T-helper 2 cell treated with Interferon-gamma antibody and Interleukin-4, amounts not matched to agents 100 ng/mL and 5 ng/mL, for 36 hours (primary cell): ENCODE measurements around the gene KCTD8. TPM values are rescaled to one million over a fixed set of nuclear protein-coding genes. Genes with fewer than 3 reads are reported as not detected.
"Not testable (repeated sequence)": the region's sequence is repeated elsewhere in the genome, so short reads cannot be mapped to it uniquely, and the experiment has no call there.

Source experiments
- intact Hi-C: fragments of 100-400 bp; cut with micrococcal nuclease; formaldehyde crosslinking; loops from one replicate; pipeline ENCODE4 v1.15.1; 2023
- total RNA-seq: library from RNA; stranded (reverse); gene quantifications from 2 replicates; pipeline ENCODE4 v1.2.3, GENCODE V29; 2022

KCTD8 gene
- total RNA-seq, 1 donor from 2014 or later = not detected

DNA sequence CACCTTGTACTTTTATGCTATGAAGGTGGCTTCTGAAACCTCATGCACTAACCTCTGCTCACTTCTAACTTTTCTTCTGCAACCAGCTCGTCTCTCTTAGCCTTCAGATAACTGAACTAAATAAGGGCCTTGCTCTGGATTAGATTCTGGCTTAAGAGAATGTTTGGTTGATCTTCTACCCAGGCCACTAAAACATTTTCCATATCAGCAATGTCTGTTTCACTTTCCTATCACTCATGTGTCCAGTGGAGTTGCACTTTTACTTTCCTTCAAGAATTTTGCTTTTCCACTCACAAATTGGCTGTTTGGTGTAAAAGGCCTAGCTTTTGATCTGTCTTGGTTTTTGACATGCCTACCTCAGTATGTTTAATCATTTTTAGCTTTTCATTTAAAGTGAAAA lies 105.8 kb downstream of the KCTD8 start:
- intact Hi-C loops = no loop called here

DNA sequence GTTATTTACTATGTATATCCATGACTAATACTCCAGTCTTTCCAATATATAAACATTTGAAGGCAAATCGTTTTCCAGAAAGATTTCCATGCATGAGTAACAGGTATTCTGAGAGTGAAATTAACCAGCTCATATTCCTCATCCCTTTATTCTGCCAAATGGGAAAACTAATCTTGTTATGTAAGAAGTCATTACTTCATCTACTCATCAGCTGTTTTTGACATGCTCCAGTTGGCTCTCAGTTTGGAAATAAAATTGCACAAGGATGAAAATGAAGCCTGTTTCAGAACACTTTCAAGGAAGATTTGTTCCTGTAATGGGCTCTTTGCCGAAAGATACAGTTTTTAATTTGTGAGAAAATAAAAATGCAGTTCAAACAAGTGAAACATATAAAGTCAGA lies 121.9 kb downstream of the KCTD8 start:
- intact Hi-C loops = no loop called here

DNA sequence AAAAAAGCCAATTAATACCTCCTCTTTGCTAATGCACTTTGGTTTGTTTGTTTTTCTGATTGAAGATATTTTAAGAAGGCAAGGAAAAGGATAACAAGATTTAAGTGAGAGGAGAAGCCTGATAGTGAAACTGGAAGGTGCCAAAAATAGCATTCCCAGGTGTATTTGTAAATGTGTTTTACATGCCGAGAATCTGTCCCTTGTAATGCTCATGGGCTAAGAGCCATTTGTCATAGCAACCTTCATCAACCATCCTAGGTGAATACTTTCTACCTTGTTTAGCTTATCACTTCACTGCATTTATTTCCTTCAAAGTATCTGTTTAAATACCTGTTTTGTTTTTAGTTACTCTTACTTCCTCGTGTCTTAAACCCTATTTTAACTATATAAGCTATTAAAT lies 127.8 kb downstream of the KCTD8 start:
- intact Hi-C loops = no loop called here

DNA sequence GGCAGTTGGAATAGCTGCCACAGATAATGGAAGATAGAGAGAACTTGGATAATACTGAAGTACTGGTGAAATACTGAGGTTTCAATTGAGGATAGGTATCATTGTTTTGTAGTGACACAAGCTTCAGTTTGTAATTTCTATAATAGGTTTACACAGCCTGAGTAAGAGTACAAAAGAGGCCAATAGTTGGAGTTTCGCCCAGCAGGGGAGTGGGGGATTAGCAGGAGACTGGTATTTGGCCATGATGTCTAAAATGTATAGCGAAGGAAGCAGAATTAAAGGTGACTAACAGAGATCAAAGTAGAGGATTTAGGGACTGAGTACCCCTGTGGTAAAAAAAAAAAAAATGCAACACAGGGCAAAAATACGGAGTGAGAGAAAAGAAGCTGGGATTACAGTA lies 129.5 kb downstream of the KCTD8 start:
- intact Hi-C loops = no loop called here

DNA sequence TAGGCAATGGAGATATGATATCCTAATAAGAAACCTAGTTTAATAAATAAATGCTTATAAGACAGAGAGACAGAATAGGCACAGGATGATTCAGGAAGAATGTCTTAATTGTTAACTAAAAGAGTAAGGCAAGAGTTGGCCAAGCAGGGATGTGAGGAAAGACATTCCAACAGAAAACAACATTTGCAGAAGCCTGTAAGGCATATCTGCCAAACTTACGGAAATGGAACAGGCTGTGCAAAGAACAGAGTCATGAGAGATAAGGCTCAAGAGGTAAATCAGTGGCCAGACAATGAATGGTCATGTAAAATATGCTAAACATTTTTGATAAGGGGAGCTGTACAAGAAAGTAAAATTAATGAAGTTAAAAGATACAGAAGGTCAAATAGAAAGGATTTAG lies 134.9 kb downstream of the KCTD8 start:
- intact Hi-C loops = no loop called here

DNA sequence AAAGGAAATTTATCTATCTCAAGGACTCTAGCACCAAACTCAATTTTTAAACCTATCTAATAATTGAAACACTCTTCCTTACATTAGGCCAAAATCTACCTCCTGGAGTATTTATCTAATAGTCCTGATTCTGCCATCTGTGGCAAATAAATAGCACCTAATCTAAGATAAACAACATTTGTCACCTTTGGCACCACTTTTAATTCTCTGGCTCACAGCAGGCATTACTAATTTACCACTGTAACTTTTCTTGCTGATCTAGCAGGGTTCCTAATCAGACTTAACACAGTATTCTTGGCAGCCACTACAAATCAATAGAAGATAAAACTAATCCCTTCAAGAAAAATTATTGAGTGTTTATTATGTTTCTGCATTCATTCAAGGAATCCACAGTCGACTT lies 161.1 kb downstream of the KCTD8 start:
- intact Hi-C loops = no loop called here

DNA sequence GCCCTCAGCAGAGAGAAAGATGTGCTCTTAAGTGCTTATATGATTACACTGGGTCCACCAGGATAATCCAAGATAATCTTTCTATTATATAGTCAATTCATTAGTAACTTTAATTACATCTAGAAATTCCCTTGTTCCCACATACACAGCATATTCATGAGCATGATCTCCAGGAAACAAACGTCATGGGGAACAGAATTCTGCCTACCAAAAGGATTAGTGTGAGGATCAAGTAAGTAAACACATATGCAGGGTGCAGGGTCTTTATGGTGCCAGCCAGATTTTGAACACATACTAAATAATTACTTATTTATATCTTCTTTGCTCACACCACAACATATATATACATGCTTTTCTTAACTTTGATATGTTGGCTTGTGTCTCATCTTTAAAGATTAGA lies 169.1 kb downstream of the KCTD8 start:
- intact Hi-C loops = no loop called here

DNA sequence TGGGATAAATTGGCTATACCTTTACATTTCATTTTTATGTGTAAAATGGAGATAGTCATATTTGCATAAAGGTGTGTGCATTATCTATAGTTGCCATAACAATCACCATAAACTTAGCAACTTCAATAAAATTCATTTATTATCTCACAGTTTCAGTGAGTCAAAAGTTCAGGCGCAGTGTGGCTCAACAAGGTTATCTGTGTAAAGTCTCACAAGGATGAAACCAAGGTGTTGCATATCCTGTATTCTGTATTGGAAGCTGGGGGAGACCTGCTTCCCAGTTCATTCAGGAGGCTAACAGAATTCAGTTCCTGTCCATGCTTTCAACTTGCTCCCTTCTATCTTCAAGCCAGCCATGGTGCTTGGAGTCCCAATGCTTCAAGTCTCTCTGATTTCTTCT lies 169.5 kb downstream of the KCTD8 start:
- intact Hi-C loops = no loop called here

DNA sequence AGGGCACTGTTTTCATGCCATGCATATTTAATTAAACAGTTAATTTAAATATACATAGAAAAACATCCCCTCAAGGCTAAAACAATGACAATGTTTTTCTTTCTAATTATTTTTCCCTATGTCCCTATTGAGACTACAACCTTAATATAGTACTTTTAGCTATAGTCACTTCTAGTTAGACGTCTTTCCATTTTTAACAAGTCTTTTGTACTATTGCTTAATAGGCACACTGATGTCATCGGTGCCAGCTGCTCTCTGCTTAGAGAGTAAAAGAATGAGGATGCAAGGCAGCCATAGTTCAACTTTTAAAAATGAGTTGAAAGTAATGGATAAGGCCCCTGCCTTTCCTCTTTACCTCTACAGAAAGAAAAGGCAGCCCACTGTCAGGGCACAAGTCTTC lies 191.1 kb downstream of the KCTD8 start:
- intact Hi-C loops = no loop called here

DNA sequence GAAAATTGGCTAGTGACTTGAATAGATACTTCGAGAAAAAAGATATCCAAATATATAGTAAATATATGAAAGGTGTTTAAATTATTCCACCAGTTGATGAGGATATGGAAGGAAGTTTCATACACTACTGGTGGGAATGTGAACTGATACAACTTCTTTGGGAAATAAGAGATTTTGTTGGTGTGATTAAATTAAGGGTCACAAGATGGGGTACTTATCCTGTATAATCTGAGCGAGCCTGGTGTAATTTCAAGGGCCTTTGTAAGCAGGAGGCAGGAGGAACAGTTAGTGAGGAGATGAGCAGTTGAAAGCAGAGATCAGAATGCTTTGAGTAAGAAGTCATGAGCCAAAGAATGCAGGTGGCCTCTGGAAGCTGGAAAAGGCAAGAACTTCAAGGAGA lies 192.2 kb downstream of the KCTD8 start:
- intact Hi-C loops = no loop called here

DNA sequence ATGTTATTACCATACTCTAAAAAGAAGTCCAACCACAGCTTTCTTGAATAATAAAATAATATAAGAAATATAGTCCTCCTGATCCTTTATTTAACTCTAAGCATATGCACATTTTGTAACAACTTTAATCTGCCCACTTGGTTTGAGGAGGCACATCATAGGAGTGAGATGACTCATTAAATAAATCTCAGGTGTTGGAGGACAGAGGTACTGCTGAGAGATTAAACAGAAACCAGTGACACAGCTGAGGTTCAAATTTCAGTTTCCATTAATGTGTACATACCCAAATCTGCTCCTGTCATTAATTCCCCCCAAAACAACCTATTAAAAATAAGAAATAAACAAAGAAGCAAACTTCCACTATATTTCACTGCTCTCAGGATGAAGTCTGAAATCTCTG lies 211.0 kb downstream of the KCTD8 start:
- intact Hi-C loops = no loop called here

DNA sequence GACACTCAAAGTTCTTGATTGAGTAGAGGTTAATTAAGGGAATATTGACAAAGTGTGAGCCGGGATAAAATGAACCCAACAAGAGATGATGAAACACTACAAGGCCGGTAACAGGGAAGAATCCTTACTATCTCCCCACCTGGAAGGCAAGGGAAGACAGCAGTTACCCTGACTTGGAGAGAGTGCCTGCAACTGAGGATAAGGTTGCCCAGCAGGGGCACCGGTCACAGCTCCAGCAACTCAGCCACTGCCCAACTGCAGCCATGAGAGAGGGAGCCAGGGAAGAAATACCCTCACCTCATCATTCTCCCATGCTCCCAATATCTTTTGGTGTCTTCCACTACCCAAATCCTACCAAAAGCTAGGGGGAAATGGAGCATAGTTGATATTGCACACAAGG lies 212.7 kb downstream of the KCTD8 start:
- intact Hi-C loops = no loop called here

DNA sequence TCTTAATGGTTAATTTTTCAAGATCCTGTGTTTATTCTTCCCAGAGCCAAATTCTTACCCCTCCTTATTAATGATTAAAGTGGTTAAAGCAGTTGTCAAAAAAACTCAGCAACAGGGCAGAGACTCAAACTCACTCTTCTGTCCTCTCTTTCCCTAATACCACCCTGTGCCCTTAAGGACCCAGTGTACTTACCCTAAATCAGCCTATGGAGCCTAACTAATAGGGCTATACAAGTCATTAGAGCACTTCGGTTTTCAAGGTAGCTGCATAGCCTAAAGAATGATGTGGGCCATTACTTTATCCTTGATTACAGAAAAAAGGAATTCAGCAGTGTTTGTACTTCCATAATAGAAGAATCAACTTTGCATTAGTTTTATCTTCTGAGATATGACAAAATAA lies 216.3 kb downstream of the KCTD8 start:
- intact Hi-C loops = no loop called here

DNA sequence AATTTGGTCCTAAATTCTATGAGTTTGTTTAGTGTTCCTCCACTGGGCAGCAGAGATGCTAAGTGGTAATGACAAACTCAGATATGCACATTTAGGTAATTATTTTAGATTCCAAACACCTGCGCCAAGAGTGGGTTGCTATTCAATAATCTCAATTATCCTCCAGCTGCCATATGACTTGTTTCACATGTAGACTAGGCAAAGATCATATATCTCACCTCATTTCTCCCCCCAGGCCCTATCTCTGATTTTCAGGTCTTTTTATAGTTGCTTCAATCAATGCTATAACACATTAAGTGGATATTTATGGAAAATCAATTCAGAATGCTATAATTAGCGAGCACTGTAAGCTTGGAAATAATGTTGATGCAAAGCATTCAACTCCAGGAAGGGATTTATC lies 217.6 kb downstream of the KCTD8 start:
- intact Hi-C loops = no loop called here

DNA sequence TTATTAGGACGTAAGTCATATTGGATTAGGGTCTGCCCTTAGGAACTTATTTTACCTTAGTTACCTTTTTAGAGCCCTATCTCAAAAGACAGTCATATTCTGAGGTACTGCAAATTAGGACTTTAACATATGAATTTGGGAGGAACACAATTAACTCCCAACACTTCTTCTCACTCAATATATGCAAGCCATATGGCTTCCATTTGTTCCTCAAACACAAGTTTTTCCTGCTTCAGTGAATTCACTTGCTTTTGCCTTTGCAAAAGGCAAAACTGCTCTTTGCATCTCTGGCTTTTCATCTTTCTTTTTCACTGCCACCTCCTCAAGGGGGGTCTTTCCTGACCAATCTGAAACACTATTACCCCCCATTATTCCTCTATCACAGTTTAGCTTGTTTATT lies 220.3 kb downstream of the KCTD8 start:
- intact Hi-C loops = no loop called here

DNA sequence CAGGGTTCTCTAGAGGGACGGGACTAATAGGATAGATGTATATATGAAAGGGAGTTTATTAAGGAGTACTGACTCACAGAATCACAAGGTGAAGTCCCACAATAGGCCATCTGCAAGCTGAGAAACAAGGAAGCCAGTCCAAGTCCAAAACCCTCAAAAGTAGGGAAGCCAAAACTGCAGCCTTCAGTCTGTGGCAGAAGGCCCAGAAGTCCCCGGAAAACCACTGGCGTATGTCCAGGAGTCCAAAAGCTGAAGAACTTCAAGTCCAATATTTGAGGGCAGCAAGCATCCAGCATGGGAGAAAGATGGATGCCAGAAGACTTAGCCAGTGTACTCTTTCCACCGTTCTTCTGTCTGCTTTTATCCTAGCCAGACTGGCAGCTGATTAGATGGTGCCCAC lies 227.2 kb downstream of the KCTD8 start:
- intact Hi-C loops = no loop called here

DNA sequence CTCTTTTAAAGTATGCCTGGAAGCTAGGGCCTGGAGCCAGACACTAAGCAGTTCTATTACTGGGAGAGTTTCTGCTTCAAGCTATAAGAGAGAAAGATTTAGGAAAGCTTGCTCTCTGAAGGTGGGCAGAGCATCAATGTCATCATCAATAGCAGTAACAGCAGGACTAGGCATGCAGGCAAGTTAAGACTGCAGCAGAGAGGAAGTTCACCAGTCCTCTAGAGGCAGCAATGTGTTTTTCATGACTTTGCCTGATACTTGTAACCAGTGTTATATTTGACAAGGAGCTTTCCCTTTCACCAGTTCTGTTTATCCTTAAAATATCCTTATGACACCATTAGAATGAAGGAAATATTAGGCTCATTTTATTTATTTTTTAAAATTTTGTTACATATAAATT lies 237.9 kb downstream of the KCTD8 start:
- intact Hi-C loops = no loop called here

DNA sequence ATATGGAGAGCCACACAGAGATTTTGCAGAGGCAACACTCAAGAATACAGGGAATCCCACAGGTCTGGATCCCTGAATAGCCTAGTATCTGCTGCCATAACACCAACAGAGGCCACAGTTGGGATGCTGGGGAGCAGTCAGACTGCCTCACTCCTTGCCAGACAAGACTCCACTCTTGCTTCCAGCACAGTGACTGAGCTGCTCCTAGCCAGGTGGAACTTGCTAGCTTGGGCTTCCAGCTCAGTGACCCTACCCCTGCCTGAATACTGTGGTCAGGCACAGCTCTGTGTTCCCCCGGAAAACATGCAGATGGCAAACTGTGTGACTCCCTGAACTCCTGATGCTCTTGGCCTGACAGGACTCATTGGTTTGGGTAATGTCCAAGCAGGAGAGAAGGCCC lies 251.8 kb downstream of the KCTD8 start:
- intact Hi-C loops = no loop called here

DNA sequence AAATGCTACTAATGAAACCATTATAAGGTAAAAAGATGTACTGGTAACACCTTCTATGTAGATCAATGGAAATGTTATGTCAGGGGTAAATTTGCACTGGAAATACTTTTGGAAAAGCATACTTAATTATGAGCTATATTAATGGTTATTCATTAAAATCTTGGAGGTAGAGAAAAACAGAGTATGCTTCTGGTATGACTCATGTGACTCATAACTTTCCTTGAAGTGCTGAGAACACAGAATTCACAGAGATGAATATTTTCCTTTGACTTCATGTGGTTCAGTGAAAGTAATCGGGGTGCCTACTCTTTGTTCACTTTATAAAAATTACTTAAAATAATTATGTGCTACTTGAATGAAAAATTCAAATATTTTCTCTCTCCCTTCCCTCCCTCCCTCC lies 254.2 kb downstream of the KCTD8 start:
- intact Hi-C loops = no loop called here

DNA sequence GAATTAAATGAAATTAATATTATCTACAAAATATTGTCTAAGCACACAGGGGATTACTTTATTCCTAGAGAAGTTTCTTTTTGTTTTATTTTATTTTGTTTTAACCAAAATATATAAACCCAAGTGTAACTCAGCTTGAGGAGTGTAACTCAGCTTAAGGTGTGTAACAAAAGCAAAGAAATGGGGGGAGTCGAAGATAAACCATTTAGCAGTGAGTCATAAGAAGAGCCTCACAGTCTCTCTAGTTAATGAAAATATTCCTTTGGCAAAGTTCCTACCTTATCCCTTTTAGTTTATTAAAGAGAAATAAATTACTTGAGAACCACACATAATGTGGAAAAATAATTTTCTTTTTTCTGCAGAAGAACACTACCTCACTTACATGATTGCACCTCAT lies 261.8 kb downstream of the KCTD8 start:
- intact Hi-C loops = no loop called here

DNA sequence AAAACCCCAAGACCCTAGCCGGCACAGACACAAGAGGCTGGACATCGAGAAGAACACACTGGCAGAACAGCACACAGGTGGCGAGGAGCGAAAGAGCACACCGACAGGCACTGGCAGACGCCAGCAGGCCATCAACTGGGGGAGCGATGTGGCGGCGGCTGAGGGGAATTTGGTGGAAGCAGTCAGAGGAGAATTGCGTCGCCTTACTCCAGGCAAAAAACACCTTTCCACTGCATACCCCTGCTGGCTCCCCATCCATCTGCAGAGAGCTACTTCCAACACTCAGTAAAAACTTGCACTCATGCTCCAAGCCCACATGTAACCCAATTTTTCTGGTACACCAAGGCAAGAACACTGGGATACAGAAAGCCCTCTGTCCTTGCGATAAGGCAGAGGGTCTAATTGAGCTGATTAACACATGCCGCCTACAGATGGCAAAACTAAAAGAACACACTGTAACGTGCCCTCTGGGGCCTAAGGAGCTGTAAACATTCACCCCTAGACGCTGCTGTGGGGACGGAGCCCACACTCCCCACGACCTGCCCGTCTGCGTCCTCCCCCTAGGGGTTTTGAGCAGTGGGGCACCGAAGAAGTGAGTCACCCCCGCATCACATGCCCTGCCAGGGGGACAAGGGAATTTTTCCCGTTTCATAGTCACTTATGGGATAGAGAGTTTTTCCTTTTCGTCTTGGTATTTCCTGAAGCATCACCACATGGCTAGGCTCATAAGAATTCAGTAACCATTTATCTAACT lies 262.3 kb downstream of the KCTD8 start:
- intact Hi-C loops = no loop called here

DNA sequence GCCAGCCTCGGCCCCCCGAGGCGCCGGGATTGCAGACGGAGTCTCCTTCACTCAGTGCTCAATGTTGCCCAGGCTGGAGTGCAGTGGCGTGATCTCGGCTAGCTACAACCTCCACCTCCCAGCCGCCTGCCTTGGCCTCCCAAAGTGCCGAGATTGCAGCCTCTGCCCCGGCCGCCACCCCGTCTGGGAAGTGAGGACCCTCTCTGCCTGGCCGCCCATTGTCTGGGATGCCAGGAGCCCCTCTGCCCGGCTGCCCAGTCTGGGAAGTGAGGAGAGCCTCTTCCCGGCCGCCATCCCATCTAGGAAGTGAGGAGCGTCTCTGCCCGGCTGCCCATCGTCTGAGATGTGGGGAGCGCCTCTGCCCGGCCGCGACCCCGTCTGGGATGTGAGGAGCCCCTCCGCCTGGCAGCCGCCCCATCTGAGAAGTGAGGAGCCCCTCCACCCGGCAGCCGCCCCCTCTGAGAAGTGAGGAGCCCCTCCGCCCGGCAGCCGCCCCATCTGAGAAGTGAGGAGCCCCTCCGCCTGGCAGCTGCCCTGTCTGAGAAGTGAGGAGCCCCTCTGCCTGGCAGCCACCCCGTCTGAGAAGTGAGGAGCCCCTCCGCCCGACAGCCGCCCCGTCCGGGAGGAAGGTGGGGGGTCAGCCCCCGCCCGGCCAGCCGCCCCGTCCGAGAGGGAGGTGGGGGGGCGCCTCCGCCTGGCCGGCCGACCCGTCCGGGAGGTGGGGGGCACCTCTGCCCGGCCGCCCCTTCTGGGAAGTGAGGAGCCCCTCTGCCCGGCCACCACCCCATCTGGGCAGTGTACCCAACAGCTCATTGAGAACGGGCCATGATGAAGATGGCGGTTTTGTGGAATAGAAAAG lies 266.9 kb downstream of the KCTD8 start:
- intact Hi-C loops = not testable (repeated sequence)

DNA sequence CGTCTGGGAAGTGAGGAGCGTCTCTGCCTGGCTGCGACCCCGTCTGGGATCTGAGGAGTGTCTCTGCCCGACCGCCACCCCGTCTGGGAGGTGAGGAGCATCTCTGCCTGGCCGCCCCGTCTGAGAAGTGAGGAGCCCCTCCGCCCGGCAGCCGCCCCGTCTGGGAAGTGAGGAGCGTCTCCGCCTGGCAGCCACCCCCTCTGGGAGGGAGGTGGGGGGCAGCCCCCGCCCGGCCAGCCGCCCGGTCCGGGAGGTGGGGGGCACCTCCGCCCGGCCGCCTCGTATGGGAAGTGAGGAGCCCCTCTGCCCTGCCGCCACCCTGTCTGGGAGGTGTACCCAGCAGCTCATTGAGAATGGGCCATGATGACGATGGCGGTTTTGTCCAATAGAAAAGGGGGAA lies 280.8 kb downstream of the KCTD8 start:
- intact Hi-C loops = not testable (repeated sequence)
